GM08714 (cell line): ENCODE measurements around the gene LIPA.
"Not testable (repeated sequence)": the region's sequence is repeated elsewhere in the genome, so short reads cannot be mapped to it uniquely, and the experiment has no call there.

Source experiments
- H3K4me3 ChIP-seq: fragments of 200-500 bp; sonication (Bioruptor generic); 2 replicates; pipeline ENCODE4 v1.5.1; 2014; ENCODE audit warnings: mild to moderate bottlenecking, low read length, inconsistent platforms
- ZNF274 ChIP-seq: IDR thresholded peaks from 2 replicates; pipeline ENCODE4 v1.6.1; 2012; ENCODE audit warnings: mild to moderate bottlenecking, low read depth, low read length

The LIPA gene

GRCh38 chr10:89215511-89215910 lies 36.1 kb downstream of the LIPA start:
- no peak for TF ChIP-seq ZNF274

GRCh38 chr10:89214566-89215165 lies 36.9 kb downstream of the LIPA start:
- no peak for TF ChIP-seq ZNF274
- H3K4me3 ChIP-seq, result no peak overlapping the region

More at GRCh38 chr10:89215511-89215910, 36.1 kb downstream of the LIPA start:
- no peak overlapping the region for H3K4me3 ChIP-seq

GRCh38 chr10:89213191-89213808 lies 38.3 kb downstream of the LIPA start:
- TF ChIP-seq ZNF274, result no peak
- H3K4me3 ChIP-seq, result no peak overlapping the region

- no peak for TF ChIP-seq ZNF274
- H3K4me3 ChIP-seq, result no peak overlapping the region
Observed at GRCh38 chr10:89210794-89211425, 40.7 kb downstream of the LIPA start.

- H3K4me3 ChIP-seq, result no peak overlapping the region
- no peak for TF ChIP-seq ZNF274
Observed at GRCh38 chr10:89209718-89210117, 41.9 kb downstream of the LIPA start.

GRCh38 chr10:89207801-89208551 lies 43.6 kb downstream of the LIPA start:
- TF ChIP-seq ZNF274, result no peak
- peak overlapping the region; percentile 56 for H3K4me3 ChIP-seq

- peak within 1 kb of the TSS; percentile 56 for H3K4me3 ChIP-seq
Observed at GRCh38 chr10:89207181-89207800, 44.3 kb downstream of the LIPA start, which contains the start of gene CH25H. TSS of gene CH25H (minus strand) at chr10:89207317. CDS start at chr10:89207292, 25 bp downstream.

GRCh38 chr10:89206402-89207180 lies 45.0 kb downstream of the LIPA start:
- no peak for TF ChIP-seq ZNF274
- H3K4me3 ChIP-seq, result peak overlapping the region; percentile 56; the same call in 1 of the 2 replicates

More at GRCh38 chr10:89207181-89207800, 44.3 kb downstream of the LIPA start, which contains the start of gene CH25H:
- TF ChIP-seq ZNF274, result no peak

GRCh38 chr10:89204621-89205185 lies 46.9 kb downstream of the LIPA start:
- TF ChIP-seq ZNF274, result no peak
- no peak overlapping the region for H3K4me3 ChIP-seq

- no peak for TF ChIP-seq ZNF274
- H3K4me3 ChIP-seq, result no peak overlapping the region
Observed at GRCh38 chr10:89203237-89203636, 48.3 kb downstream of the LIPA start.

GRCh38 chr10:89202033-89202425 lies 49.5 kb downstream of the LIPA start:
- no peak for TF ChIP-seq ZNF274
- no peak overlapping the region for H3K4me3 ChIP-seq

- no peak for TF ChIP-seq ZNF274
- no peak overlapping the region for H3K4me3 ChIP-seq
Observed at GRCh38 chr10:89201345-89202032, 50.1 kb downstream of the LIPA start.

- TF ChIP-seq ZNF274, result no peak
- no peak overlapping the region for H3K4me3 ChIP-seq
Observed at GRCh38 chr10:89197473-89197872, 54.1 kb downstream of the LIPA start.

GRCh38 chr10:89191301-89191700 lies 60.3 kb downstream of the LIPA start:
- not testable (repeated sequence) for H3K4me3 ChIP-seq
